ENCODE results near the gene CST4.
"Not testable (repeated sequence)": the region's sequence is repeated elsewhere in the genome, so short reads cannot be mapped to it uniquely, and the experiment has no call there.

Gene CST4

DNA sequence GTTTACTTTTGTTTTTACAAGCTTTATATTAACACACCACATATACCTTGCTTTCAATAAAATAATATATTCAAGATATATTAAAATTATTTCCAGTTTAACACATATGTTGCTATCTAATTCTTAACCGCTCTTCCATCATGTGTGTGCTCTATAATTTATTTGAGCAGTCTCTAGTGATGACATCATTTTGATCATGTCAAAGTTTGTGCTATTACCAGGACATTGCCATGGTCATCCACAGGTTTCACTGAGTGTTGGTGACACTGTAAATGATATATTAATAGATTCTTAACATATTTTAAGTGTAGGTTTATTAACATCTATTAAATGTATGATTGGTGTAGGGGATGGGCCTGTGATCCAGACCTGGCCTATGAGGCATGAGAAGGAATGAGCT, 17.1 kb upstream of the CST4 start:
- FAIRE-seq: no peak

DNA sequence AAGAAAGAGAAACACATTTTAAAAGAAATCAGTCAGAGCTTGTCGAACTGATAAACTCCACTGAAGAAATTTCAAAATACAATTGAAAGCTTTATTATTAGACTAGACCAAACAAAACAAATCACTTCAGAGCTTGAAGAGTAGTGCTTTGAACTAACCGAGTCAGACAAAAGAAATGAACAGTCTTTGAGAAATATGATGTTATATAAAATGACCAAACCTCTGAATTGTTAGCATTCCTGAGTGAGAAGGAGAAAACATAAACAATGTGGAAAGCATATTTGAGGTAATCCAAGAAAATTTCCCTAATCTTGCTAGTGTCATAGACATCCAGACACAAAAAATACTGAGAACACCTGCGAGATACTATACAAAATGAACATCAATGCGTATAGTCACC, 13.2 kb upstream of the CST4 start:
- TF ChIP-seq SPI1 (IDR thresholded peaks at IDR 0.05; ENCODE audit: low read depth, low read length) (no peak), POLR2AphosphoS5 (IDR thresholded peaks at IDR 0.05; ENCODE audit: low read depth, low read length) (no peak), POU2F2 (IDR thresholded peaks at IDR 0.05; ENCODE audit: low read depth, low read length) (no peak), POLR2A (IDR thresholded peaks at IDR 0.05; ENCODE audit: low read depth, low read length) (no peak), PAX5 (IDR thresholded peaks at IDR 0.05; ENCODE audit: insufficient read depth, low read length, severe bottlenecking) (no peak), TAF1 (IDR thresholded peaks at IDR 0.05; ENCODE audit: low read depth, low read length) (no peak)
- no peak for FAIRE-seq
- no peak for DNase-seq (ENCODE audit: insufficient read length, low spot score)

More for the DNA sequence above, 17.1 kb upstream of the CST4 start:
- TF ChIP-seq POU2F2 (IDR thresholded peaks at IDR 0.05; ENCODE audit: low read depth, low read length) (no peak), SPI1 (IDR thresholded peaks at IDR 0.05; ENCODE audit: low read depth, low read length) (no peak), POLR2A (IDR thresholded peaks at IDR 0.05; ENCODE audit: low read depth, low read length) (no peak)
- no peak for DNase-seq (ENCODE audit: insufficient read length, low spot score)

DNA sequence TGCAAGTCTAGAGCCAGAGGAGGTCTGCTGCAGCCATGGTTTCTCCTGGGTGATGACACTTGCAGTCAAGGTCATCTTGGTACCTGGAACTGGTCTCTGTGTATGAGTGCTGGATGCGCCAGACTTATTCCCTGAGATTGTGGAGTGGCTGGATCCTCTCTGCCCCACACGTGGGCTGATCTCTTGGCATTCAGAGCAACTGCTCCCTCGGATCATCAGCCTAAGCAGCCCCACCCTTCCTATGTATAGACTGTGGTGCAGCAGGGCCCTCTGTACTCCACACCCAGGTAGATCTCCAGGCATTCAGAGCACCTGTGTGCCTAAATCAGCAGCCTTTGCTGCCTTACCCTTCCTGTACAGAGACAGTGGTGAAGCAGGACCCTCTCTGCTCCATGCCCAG, 12.1 kb upstream of the CST4 start:
- no peak for DNase-seq (ENCODE audit: insufficient read length, low spot score)
- FAIRE-seq: no peak
- TF ChIP-seq SPI1 (IDR thresholded peaks at IDR 0.05; ENCODE audit: low read depth, low read length) (no peak), POU2F2 (IDR thresholded peaks at IDR 0.05; ENCODE audit: low read depth, low read length) (no peak), POLR2A (IDR thresholded peaks at IDR 0.05; ENCODE audit: low read depth, low read length) (no peak), POLR2AphosphoS5 (IDR thresholded peaks at IDR 0.05; ENCODE audit: low read depth, low read length) (no peak), PAX5 (IDR thresholded peaks at IDR 0.05; ENCODE audit: insufficient read depth, low read length, severe bottlenecking) (no peak), TAF1 (IDR thresholded peaks at IDR 0.05; ENCODE audit: low read depth, low read length) (no peak)

GRCh38 chr20:23697947-23698346, 9.1 kb upstream of the CST4 start:
- no peak for TF ChIP-seq PAX5 (IDR thresholded peaks at IDR 0.05; ENCODE audit: insufficient read depth, low read length, severe bottlenecking)
- TF ChIP-seq SPI1 (IDR thresholded peaks at IDR 0.05; ENCODE audit: low read depth, low read length): no peak
- no peak for TF ChIP-seq POLR2AphosphoS5 (IDR thresholded peaks at IDR 0.05; ENCODE audit: low read depth, low read length)
- TF ChIP-seq POU2F2 (IDR thresholded peaks at IDR 0.05; ENCODE audit: low read depth, low read length): no peak
- no peak for TF ChIP-seq POLR2A (IDR thresholded peaks at IDR 0.05; ENCODE audit: low read depth, low read length)
- TF ChIP-seq TAF1 (IDR thresholded peaks at IDR 0.05; ENCODE audit: low read depth, low read length): no peak
- DNase-seq (ENCODE audit: insufficient read length, low spot score) (no peak), FAIRE-seq (no peak)

- not testable (repeated sequence) for DNase-seq (ENCODE audit: insufficient read length, low spot score); FAIRE-seq
Observed at GRCh38 chr20:23695068-23695395, 6.2 kb upstream of the CST4 start.

- FAIRE-seq; DNase-seq (ENCODE audit: insufficient read length, low spot score): not testable (repeated sequence)
Observed at GRCh38 chr20:23694178-23695067, 5.6 kb upstream of the CST4 start.

DNA sequence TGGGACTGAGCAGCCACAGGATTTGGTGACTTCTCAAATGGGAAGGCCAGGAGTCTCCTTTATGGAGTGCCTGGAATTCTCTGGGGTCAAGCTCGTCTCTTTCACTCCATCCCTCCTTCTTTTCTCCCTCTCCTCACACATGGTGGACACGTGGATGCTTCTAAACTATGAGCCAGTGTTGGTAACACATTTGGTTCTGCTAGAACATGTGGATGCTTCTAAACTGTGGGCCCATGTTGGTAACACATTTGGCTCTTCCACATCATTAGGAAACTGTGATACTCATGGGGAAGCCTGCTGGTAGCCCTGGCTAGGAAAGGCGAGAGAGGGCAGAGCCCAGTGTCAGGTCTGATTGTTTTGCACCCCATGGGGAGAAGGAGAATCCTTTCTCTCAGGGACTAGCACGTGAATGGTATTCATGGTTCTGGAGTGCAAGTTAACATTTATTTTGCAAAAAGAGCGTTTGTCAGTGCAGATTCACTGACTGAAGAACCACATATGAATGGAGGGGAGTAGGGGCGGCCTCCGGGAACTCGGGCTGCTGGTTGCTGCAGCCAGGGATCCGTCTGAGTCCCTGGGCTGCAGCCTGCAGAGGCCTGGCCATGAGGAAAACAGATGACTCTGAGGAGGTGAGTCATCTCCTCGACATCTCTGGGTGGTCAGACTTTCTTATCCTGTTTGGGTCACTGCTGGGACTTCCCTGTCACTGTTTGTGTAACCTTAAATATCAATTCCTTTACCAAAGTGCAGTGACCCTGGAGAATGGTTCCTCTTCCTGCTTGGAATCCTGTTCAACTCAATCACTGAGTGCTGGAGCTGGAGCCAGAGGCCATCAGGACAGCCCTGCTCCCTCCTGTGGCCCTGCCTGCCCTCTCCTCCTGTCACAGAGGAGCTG, 4.1 kb upstream of the CST4 start:
- FAIRE-seq; DNase-seq (ENCODE audit: insufficient read length, low spot score): not testable (repeated sequence)

DNA sequence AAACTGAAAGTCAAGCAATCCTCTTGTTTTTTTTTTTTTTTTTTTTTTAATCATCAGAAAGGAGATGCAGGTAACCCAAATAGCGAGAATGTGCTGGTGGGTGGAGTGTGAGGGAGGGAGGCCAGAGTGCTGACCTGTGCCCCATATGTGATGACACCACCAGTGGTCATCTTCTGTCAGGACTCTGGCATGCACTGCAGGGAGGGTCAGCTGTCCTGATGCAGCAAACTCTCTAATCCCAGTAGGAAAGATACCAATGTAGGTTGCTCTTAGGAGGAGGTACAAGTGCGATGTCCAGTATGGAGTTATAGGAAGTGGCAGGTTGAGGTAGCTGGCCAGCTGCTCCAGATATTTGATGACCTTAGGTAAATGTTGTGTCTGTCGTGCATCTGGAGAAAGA, 2.8 kb upstream of the CST4 start:
- FAIRE-seq (no peak), DNase-seq (ENCODE audit: insufficient read length, low spot score) (no peak)
- TF ChIP-seq TAF1 (IDR thresholded peaks at IDR 0.05; ENCODE audit: low read depth, low read length) (no peak), SPI1 (IDR thresholded peaks at IDR 0.05; ENCODE audit: low read depth, low read length) (no peak), POLR2AphosphoS5 (IDR thresholded peaks at IDR 0.05; ENCODE audit: low read depth, low read length) (no peak), POU2F2 (IDR thresholded peaks at IDR 0.05; ENCODE audit: low read depth, low read length) (no peak), PAX5 (IDR thresholded peaks at IDR 0.05; ENCODE audit: insufficient read depth, low read length, severe bottlenecking) (no peak), POLR2A (IDR thresholded peaks at IDR 0.05; ENCODE audit: low read depth, low read length) (no peak)

- FAIRE-seq (no peak), DNase-seq (ENCODE audit: insufficient read length, low spot score) (no peak)
- TF ChIP-seq POU2F2 (IDR thresholded peaks at IDR 0.05; ENCODE audit: low read depth, low read length): no peak
- TF ChIP-seq PAX5 (IDR thresholded peaks at IDR 0.05; ENCODE audit: insufficient read depth, low read length, severe bottlenecking): no peak
- TF ChIP-seq SPI1 (IDR thresholded peaks at IDR 0.05; ENCODE audit: low read depth, low read length): no peak
- TF ChIP-seq POLR2A (IDR thresholded peaks at IDR 0.05; ENCODE audit: low read depth, low read length): no peak
- TF ChIP-seq TAF1 (IDR thresholded peaks at IDR 0.05; ENCODE audit: low read depth, low read length): no peak
- TF ChIP-seq POLR2AphosphoS5 (IDR thresholded peaks at IDR 0.05; ENCODE audit: low read depth, low read length): no peak
Observed at GRCh38 chr20:23690581-23690980, 1.7 kb upstream of the CST4 start.

DNA sequence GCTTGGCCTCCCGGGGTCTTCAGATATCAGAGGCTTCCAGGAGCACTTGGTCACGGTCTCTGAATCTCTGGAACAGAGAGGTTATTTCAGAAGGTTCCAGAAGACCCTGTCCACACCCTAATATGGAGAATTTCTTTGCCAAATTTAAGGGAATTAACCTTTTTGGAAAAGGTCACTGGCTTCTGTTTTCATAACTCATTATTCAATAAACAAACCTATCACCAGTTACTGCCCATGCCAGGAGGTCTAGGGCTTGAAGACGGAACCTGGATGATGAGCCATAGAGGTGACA, 507 bp upstream of the CST4 start:
- TF ChIP-seq SPI1 (IDR thresholded peaks at IDR 0.05; ENCODE audit: low read depth, low read length): no peak
- TF ChIP-seq TAF1 (IDR thresholded peaks at IDR 0.05; ENCODE audit: low read depth, low read length): no peak
- no peak for TF ChIP-seq POLR2AphosphoS5 (IDR thresholded peaks at IDR 0.05; ENCODE audit: low read depth, low read length)
- TF ChIP-seq PAX5 (IDR thresholded peaks at IDR 0.05; ENCODE audit: insufficient read depth, low read length, severe bottlenecking): no peak
- TF ChIP-seq POU2F2 (IDR thresholded peaks at IDR 0.05; ENCODE audit: low read depth, low read length): no peak
- TF ChIP-seq POLR2A (IDR thresholded peaks at IDR 0.05; ENCODE audit: low read depth, low read length): no peak
- DNase-seq (ENCODE audit: insufficient read length, low spot score) (no peak), FAIRE-seq (no peak)

Measured in GM12891 (cell line).